Gastroesophageal sphincter (tissue), 4 donors: ENCODE data around the gene C1orf115. TPM values are rescaled to one million over a fixed set of nuclear protein-coding genes. Genes with fewer than 3 reads are reported as not detected.

Experiments used
- ATAC-seq: fragments of 150-250 bp; one replicate; pipeline ENCODE4 v1.9.1; 2016; ENCODE audit warnings: mild to moderate bottlenecking, moderate library complexity
- H3K27ac ChIP-seq, 4 donors: fragments of 200-600 bp; sonication (generic) in 3 of 4; 1 replicate in 3 of 4; 2 replicates in 1 of 4; pipeline ENCODE4 v1.5.1; 2016 to 2019
- H3K27me3 ChIP-seq: fragments of 200-600 bp; sonication (generic); one replicate; pipeline ENCODE4 v1.5.1; 2019
- H3K36me3 ChIP-seq, 2 donors: fragments of 200-600 bp; sonication (generic); one replicate each; pipeline ENCODE4 v1.5.1; 2019; ENCODE audit warnings: control low read depth in 1 of 2
- H3K4me1 ChIP-seq, 3 donors: fragments of 200-600 bp; sonication (generic); 1 replicate in 2 of 3; 2 replicates in 1 of 3; pipeline ENCODE4 v1.5.1; 2016 to 2019; ENCODE audit warnings: control low read depth in 2 of 3
- H3K4me3 ChIP-seq, 2 donors: fragments of 200-600 bp; sonication (generic); one replicate each; pipeline ENCODE4 v1.5.1; 2019; ENCODE audit warnings: mild to moderate bottlenecking in 1 of 2, moderate library complexity in 1 of 2
- H3K9me3 ChIP-seq, 3 donors: fragments of 200-600 bp; sonication (generic); one replicate each; pipeline ENCODE4 v1.5.1; 2017 to 2019; ENCODE audit warnings: control low read depth in 2 of 3
- CTCF ChIP-seq, 4 experiments: fragments of 200-600 bp in 2 of 4; fragments of 450-650 bp in 2 of 4; sonication (generic) in 1 of 4; IDR thresholded peaks; one replicate each; pipeline ENCODE4 v1.5.1; 2017 to 2019; ENCODE audit warnings: antibody characterized with exemption in 4 of 4, mild to moderate bottlenecking in 2 of 4, moderate library complexity in 2 of 4
- EP300 ChIP-seq: sonication (generic); formaldehyde crosslinking; IDR thresholded peaks from one replicate; pipeline ENCODE4 v1.6.1; 2017; ENCODE audit warnings: antibody characterized with exemption, mild to moderate bottlenecking
- POLR2A ChIP-seq, 2 donors: fragments of 450-650 bp; IDR thresholded peaks; one replicate each; pipeline ENCODE4 v1.6.1; 2017; ENCODE audit warnings: antibody characterized with exemption in 2 of 2, mild to moderate bottlenecking in 2 of 2, moderate library complexity in 1 of 2
- POLR2AphosphoS5 ChIP-seq: sonication (generic); formaldehyde crosslinking; IDR thresholded peaks from one replicate; pipeline ENCODE4 v1.6.1; 2017; ENCODE audit warnings: antibody characterized with exemption
- WGBS, 2 donors: methylation state at CpG; one replicate each; pipeline ENCODE4 v1.1.5; 2018; ENCODE audit warnings: low coverage in 1 of 2; 5-methylcytosine and 5-hydroxymethylcytosine counted together
- total RNA-seq, 4 donors: library from RNA; depleted of rRNA; stranded (reverse); fragments of >200 nt; gene quantifications; one replicate each; pipeline ENCODE4 v1.1.0, GENCODE V29; 2016

C1orf115 gene
- total RNA-seq, 4 donors from 2014 or later = 6.8 to 28.0 (median 9.5) TPM

- Histone ChIP-seq H3K4me1 (peaks cover 0 to 6% (median 3%) of the 10 kb centered on the region in 3 donors), H3K36me3 (no peaks in the 10 kb centered on the region), H3K27me3 (peaks cover 6% of the 10 kb centered on the region), H3K27ac (no peak overlapping the region), H3K4me3 (no peak overlapping the region), H3K9me3 (no peaks in the 10 kb centered on the region)
- 50% methylated on average over 1 of the region's 4 CpGs; no CpG with 5 or more reads in 1 of the 2 donors for WGBS, 2 donors
- no peak for TF ChIP-seq POLR2A (IDR thresholded peaks at IDR 0.05)
- no peak for TF ChIP-seq CTCF (IDR thresholded peaks at IDR 0.05)
- TF ChIP-seq POLR2AphosphoS5 = no peak
- no peak for ATAC-seq
These were observed 5.3 kb upstream of the C1orf115 start for GRCh38 chr1:220684890-220685289.

GRCh38 chr1:220685879-220686278, 4.3 kb upstream of the C1orf115 start:
- H3K4me1 ChIP-seq = peaks cover 0 to 15% (median 5%) of the 10 kb centered on the region in 3 donors
- no peak for ATAC-seq
- WGBS, 2 donors = 100% methylated on average over 1 to 2 of the region's 3 CpGs
- H3K27me3 ChIP-seq = peaks cover 11% of the 10 kb centered on the region
- no peak for TF ChIP-seq EP300
- TF ChIP-seq POLR2AphosphoS5 = no peak
- no peak for TF ChIP-seq POLR2A (IDR thresholded peaks at IDR 0.05)
- no peak for TF ChIP-seq CTCF (IDR thresholded peaks at IDR 0.05)
- no peaks in the 10 kb centered on the region for H3K36me3 ChIP-seq
- no peak overlapping the region for H3K27ac ChIP-seq
- no peak overlapping the region for H3K4me3 ChIP-seq
- H3K9me3 ChIP-seq = no peaks in the 10 kb centered on the region

- H3K4me1 ChIP-seq = peaks cover 0 to 27% (median 5%) of the 10 kb centered on the region in 3 donors
- no peaks in the 10 kb centered on the region for H3K36me3 ChIP-seq
- peaks cover 9% of the 10 kb centered on the region for H3K27me3 ChIP-seq
- no peak for TF ChIP-seq EP300
- no peak for TF ChIP-seq POLR2AphosphoS5
- no peak for TF ChIP-seq POLR2A (IDR thresholded peaks at IDR 0.05)
- no peak for TF ChIP-seq CTCF (IDR thresholded peaks at IDR 0.05)
- 86% methylated on average over 5 of the region's 5 CpGs for WGBS, 2 donors
- H3K9me3 ChIP-seq = no peaks in the 10 kb centered on the region
- ATAC-seq = no peak
- H3K4me3 ChIP-seq = no peak overlapping the region
- no peak overlapping the region for H3K27ac ChIP-seq
These were observed 2.4 kb upstream of the C1orf115 start for GRCh38 chr1:220687809-220688208.

GRCh38 chr1:220689666-220690065, 497 bp upstream of the C1orf115 start:
- peak overlapping the region; percentile 57 to 82 for H3K4me3 ChIP-seq
- H3K27me3 ChIP-seq = peaks cover 4% of the 10 kb centered on the region
- WGBS, 2 donors = 35 to 38% methylated on average over 14 of the region's 14 CpGs
- no peaks in the 10 kb centered on the region for H3K36me3 ChIP-seq
- no peaks in the 10 kb centered on the region for H3K9me3 ChIP-seq
- TF ChIP-seq POLR2AphosphoS5 (no peak), CTCF (IDR thresholded peaks at IDR 0.05) (no peak), EP300 (no peak), POLR2A (IDR thresholded peaks at IDR 0.05) (no peak)
- no peak for ATAC-seq
- peaks cover 0 to 27% (median 5%) of the 10 kb centered on the region in 3 donors for H3K4me1 ChIP-seq
- H3K27ac ChIP-seq = no peak overlapping the region

GRCh38 chr1:220691053-220691684, 1.0 kb downstream of the C1orf115 start:
- no peak for ATAC-seq
- peaks cover 4% of the 10 kb centered on the region for H3K27me3 ChIP-seq
- TF ChIP-seq EP300 (no peak), POLR2AphosphoS5 (no peak)
- H3K36me3 ChIP-seq = no peaks in the 10 kb centered on the region
- H3K4me3 ChIP-seq = peak overlapping the region; percentile 57 to 82
- H3K9me3 ChIP-seq = no peaks in the 10 kb centered on the region
- 59 to 60% methylated on average over 2 to 14 of the region's 14 CpGs for WGBS, 2 donors
- peak overlapping the region in 1 of 4 donors; percentile 75 for H3K27ac ChIP-seq
- H3K4me1 ChIP-seq = peaks cover 0 to 27% (median 5%) of the 10 kb centered on the region in 3 donors
